Measurements from ENCODE around the gene SNURF.

- TF ChIP-seq SIN3A (IDR thresholded peaks at IDR 0.05; ENCODE audit: borderline replicate concordance, insufficient read depth, low read length) (no peak), TAF1 (IDR thresholded peaks at IDR 0.05; ENCODE audit: borderline replicate concordance, insufficient read depth, low read length) (no peak), REST (IDR thresholded peaks at IDR 0.05; ENCODE audit: insufficient read depth in 1 of 2, low read depth in 2 of 2, low read length in 2 of 2) (no peak)
Measured at GRCh38 chr15:24976932-24977331, 22.1 kb downstream of the SNURF start.

All from PFSK-1 (cell line).